Muscle layer of duodenum (tissue), 2 donors: Measurements from ENCODE around the gene DDX31.

Experiments used
- H3K27ac ChIP-seq: one replicate; pipeline ENCODE4 v1.7.0; 2013; ENCODE audit warnings: mild to moderate bottlenecking, low read length
- H3K27me3 ChIP-seq: one replicate; pipeline ENCODE4 v1.7.0; 2013; ENCODE audit warnings: low read depth, mild to moderate bottlenecking, control low read depth, low read length
- H3K36me3 ChIP-seq, 2 donors: one replicate each; pipeline ENCODE4 v1.7.0; 2013; ENCODE audit warnings: low read length in 2 of 2, control low read depth in 1 of 2, mild to moderate bottlenecking in 1 of 2; ENCODE audit not compliant: insufficient read depth in 2 of 2, control insufficient read depth in 1 of 2
- H3K4me1 ChIP-seq, 2 donors: one replicate each; pipeline ENCODE4 v1.7.0; 2013; ENCODE audit warnings: low read length in 2 of 2, mild to moderate bottlenecking in 2 of 2, control low read depth in 1 of 2, moderate library complexity in 1 of 2; ENCODE audit not compliant: insufficient read depth in 2 of 2, control insufficient read depth in 1 of 2
- H3K4me3 ChIP-seq, 2 donors: one replicate each; pipeline ENCODE4 v1.7.0; 2013; ENCODE audit warnings: low read length in 2 of 2, low read depth in 1 of 2, mild to moderate bottlenecking in 1 of 2
- H3K9me3 ChIP-seq, 2 donors: one replicate each; pipeline ENCODE4 v1.7.0; 2013; ENCODE audit warnings: low read length in 2 of 2, control low read depth in 1 of 2, mild to moderate bottlenecking in 1 of 2; ENCODE audit not compliant: control insufficient read depth in 1 of 2
- donor health status: healthy.

Gene DDX31

DNA sequence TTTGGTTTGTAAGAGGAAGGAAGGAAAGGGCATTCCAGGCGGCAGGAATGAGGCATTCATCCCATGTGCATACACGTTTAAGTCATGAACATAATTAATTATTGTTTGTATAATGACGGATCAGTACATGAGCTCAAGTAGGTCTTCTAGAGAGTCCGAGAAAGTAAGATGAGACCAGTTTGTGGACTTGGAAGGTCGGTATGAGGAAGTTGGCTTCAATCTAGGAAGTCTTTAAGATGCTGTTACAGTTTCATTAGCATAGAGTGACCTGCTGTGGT is 2.6 kb upstream of the DDX31 start:
- Histone ChIP-seq H3K4me1 (peaks cover 14 to 29% of the 10 kb centered on the region in 2 donors), H3K27ac (no peak overlapping the region), H3K9me3 (no peaks in the 10 kb centered on the region), H3K27me3 (no peaks in the 10 kb centered on the region), H3K4me3 (no peak overlapping the region), H3K36me3 (peaks cover 0 to 4% of the 10 kb centered on the region in 2 donors)

DNA sequence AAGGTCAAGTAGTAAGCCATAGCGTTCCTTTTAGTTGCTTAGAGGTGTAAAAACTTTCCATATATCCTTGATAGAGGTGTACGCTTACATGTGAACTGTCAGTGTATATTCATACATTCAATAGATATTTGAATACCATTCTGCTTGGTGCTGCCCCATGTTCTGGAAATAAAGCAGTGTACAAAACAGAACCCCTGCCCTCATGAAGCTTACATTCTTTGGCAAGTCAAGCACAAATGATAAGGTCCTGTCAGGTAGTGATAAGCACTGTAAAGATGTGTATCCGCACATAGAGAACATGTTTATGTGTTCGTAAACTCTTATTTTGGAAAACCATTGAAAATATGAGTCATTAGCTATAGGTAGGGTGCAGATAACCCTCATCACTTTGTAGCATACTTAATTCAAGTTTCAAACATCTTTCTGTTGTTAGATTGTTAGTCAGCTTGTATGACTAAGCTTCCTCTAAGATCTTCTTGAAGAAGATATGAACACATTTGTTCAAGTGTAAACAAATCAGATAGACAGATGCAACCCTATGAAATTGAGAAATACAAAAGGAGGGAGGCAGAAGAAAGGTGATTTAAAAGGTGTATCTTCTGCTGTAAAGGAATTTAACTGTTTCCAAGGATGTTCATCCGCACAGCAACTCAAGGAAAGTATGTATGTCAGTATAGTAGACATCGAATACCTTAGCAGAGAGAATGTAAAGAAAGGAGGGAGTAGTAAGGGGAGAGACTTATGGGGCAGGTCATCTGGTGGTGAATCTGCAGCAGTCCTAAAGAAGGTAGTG is 2.0 kb upstream of the DDX31 start:
- peaks cover 14 to 29% of the 10 kb centered on the region in 2 donors for H3K4me1 ChIP-seq
- peaks cover 0 to 4% of the 10 kb centered on the region in 2 donors for H3K36me3 ChIP-seq
- H3K27me3 ChIP-seq, result no peaks in the 10 kb centered on the region
- no peak overlapping the region for H3K27ac ChIP-seq
- peak overlapping the region; percentile 88 to 97 for H3K4me3 ChIP-seq
- no peaks in the 10 kb centered on the region for H3K9me3 ChIP-seq

DNA sequence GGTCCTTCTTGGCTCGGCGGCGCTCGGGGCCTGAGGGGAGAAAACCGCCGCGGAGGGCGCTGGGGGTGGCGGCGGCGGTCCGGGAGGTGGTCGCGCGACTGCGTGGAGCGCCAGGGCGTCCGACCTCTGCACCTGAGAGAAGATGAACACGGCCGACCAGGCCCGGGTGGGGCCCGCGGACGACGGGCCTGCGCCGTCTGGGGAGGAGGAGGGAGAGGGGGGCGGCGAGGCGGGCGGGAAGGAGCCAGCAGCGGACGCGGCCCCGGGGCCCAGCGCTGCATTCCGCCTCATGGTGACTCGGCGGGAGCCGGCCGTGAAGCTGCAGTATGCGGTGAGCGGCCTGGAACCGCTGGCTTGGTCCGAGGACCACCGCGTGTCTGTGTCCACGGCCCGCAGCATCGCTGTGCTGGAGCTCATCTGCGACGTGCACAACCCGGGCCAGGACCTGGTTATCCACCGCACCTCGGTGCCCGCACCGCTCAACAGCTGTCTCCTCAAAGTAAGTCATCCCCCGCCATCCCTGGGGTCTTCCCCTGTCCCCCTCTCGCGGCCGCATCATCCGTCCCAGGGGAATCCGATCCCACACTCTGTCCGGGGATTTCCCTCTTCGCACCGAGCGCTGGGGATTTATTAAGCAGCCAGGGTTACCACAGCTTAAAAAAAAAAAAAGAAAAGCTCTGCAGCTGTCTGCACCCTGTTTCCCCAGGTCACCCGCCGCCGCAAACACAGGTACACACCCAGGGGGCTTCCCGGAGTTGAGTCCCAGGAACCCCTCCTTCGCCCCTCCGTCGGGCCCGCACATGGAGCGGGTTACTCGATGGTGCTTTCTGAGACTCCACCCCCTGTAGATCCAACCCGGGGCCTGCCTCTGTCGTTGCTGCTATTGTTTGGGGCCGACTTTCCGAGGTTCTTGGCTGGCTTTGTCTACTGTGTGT is 941 bp upstream of the DDX31 start, which contains the start of gene GTF3C4:
Gene GTF3C4 (plus strand): TSS at position 8 of the 935 bp plus-strand sequence. CDS start 135 bp downstream, at position 143.
- Histone ChIP-seq H3K4me3 (peak within 1 kb of the TSS; percentile 88 to 97), H3K4me1 (peaks cover 14 to 29% of the 10 kb centered on the region in 2 donors), H3K27ac (peak within 1 kb of the TSS; percentile 96), H3K27me3 (no peaks in the 10 kb centered on the region), H3K9me3 (no peaks in the 10 kb centered on the region), H3K36me3 (peaks cover 0 to 4% of the 10 kb centered on the region in 2 donors)

DNA sequence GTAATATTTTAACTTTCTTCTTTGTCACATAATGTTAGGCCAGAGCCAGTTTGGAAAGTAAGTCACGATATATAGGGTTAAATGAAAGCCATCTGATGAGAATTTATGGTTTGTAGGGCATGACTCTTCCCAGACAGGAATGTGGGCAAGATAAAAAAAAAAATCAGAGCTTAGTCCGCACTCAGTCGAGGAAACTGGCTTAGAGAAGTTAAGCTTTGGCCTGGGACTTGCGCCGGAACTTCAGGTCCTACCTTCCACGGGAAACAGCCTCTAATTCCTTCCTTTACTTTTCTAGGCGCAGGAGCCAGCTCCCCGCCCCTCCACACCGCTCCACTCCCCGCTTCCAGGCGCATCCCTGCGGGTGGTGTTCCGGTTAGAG is 475 bp downstream of the DDX31 start:
- Histone ChIP-seq H3K27me3 (no peaks in the 10 kb centered on the region), H3K4me1 (peaks cover 14 to 29% of the 10 kb centered on the region in 2 donors), H3K4me3 (peak overlapping the region; percentile 88 to 97), H3K36me3 (peaks cover 0 to 4% of the 10 kb centered on the region in 2 donors), H3K27ac (peak overlapping the region; percentile 56), H3K9me3 (no peaks in the 10 kb centered on the region)

DNA sequence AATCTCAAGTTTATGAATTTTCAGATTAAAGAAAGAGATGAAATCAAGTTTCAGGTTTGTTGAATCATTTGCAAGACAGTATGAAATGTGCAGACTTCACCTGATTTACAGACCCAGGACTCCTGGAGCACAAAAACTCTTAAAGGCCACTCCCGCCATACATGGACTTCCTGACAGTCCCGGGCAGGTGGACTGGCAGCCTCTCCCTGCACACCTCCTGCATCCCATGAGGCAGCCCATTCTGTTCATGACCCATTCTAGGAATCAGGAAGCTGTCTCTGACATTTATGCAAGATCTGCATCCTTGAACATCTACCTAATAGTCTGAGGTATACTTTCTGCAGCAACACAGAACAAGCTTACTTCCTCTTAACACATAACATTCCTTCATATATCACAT is 5.9 kb downstream of the DDX31 start:
- peaks cover 20 to 23% of the 10 kb centered on the region in 2 donors for H3K36me3 ChIP-seq
- no peaks in the 10 kb centered on the region for H3K27me3 ChIP-seq
- H3K9me3 ChIP-seq, result no peaks in the 10 kb centered on the region
- no peak overlapping the region for H3K4me3 ChIP-seq
- no peak overlapping the region for H3K27ac ChIP-seq
- no peaks in the 10 kb centered on the region for H3K4me1 ChIP-seq

DNA sequence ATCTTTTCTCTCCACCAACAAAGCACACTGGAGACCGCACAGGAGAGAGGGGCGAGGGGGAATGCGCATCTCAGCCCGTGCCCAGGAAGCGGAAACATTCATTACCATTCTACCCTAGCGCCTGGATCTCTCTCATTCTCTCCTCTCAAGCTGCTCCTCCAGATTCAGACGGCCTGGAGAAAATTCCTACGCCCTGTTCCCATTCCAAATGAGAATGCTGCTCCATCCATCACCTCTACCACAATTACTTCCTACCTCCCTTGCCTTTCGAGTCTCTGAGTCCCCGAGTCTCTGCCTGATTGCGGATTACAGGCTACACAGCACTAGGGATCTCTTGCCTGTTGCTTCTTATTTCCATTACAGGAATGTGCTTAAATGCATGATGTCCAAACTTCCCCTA is 6.7 kb downstream of the DDX31 start:
- no peaks in the 10 kb centered on the region for H3K27me3 ChIP-seq
- H3K4me1 ChIP-seq, result no peaks in the 10 kb centered on the region
- no peaks in the 10 kb centered on the region for H3K9me3 ChIP-seq
- H3K27ac ChIP-seq, result no peak overlapping the region
- peaks cover 28 to 30% of the 10 kb centered on the region in 2 donors for H3K36me3 ChIP-seq
- H3K4me3 ChIP-seq, result no peak overlapping the region

DNA sequence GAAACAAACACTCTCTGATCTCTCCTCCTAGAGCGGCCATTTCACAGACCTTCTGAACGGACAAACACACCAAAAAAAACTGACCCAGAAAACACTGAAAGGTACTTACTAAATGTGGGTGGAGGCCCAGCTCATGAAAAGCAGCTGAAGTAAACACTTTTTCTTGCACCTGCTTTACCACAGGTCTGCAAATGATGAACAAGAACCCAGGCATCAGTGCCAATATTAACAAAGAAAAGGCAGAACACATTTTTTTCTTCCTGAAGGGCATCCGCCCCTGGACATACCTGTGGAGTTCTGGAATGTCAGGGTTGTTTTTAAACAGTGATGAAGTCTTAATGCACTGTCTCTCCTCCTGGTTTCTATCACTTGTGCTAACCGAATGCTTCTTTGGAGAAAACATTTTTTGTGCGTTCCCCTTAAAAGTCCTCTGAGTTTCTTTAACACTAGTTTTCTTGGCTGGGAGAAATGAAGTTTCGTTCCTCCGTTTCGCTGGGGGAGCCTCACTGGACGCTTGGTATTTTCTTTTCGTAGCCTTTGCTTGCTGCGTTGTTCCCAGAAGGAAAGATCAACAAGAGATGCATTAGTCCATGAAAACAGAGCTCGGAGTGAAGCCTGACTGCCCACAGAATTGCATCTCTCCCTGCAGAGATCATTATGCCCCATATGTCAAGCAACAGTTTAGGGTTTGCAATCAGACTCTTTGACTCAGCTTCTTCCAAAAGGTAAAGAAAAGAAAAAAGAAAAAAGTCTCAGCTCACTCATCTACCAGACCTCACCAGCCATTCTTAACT is 7.4 kb downstream of the DDX31 start:
- no peaks in the 10 kb centered on the region for H3K4me1 ChIP-seq
- no peak overlapping the region for H3K27ac ChIP-seq
- H3K36me3 ChIP-seq, result peaks cover 34 to 38% of the 10 kb centered on the region in 2 donors
- H3K9me3 ChIP-seq, result no peaks in the 10 kb centered on the region
- H3K27me3 ChIP-seq, result no peaks in the 10 kb centered on the region
- no peak overlapping the region for H3K4me3 ChIP-seq

DNA sequence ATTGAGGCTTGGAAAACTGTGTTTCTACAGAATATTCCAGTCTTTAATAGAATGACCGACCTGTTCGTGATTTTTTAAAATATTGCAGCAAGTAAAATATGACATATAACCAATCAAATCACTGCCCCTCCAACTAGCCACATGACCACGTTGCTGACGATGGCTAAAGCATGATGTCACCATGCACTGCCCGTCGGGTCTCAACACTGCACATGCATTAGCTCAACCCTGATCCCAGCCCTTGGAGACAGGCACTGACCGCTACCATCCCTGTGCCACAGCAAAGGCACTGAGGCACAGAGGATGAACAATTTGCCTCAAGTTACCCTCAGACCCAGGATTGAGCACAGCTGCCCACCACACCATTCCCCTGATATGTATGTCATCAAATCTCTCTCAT is 13.5 kb downstream of the DDX31 start:
- H3K4me3 ChIP-seq, result no peak overlapping the region
- peaks cover 28 to 49% of the 10 kb centered on the region in 2 donors for H3K36me3 ChIP-seq
- no peaks in the 10 kb centered on the region for H3K27me3 ChIP-seq
- H3K9me3 ChIP-seq, result no peaks in the 10 kb centered on the region
- no peaks in the 10 kb centered on the region for H3K4me1 ChIP-seq
- no peak overlapping the region for H3K27ac ChIP-seq

DNA sequence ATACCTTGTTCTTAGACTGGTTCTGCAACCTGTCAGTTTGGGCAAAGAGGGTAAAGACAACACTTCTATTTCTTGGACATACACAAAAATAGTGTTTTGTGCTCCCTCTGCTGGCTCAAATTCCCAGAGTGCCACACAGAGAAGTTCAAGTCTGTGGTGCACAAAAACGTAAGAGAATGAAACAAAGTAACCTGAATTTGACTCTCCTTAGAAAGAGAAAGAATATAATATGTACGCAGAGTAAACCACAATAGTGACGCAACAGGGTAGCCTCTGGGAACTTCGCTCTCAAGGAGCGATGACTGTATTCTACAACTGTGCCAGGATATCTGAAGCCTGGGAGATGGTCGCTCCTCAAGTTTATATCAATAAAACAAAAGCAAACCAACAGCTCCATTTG is 18.5 kb downstream of the DDX31 start:
- H3K9me3 ChIP-seq, result no peaks in the 10 kb centered on the region
- no peaks in the 10 kb centered on the region for H3K27me3 ChIP-seq
- no peaks in the 10 kb centered on the region for H3K4me1 ChIP-seq
- no peak overlapping the region for H3K27ac ChIP-seq
- H3K36me3 ChIP-seq, result peaks cover 37 to 50% of the 10 kb centered on the region in 2 donors
- H3K4me3 ChIP-seq, result no peak overlapping the region

DNA sequence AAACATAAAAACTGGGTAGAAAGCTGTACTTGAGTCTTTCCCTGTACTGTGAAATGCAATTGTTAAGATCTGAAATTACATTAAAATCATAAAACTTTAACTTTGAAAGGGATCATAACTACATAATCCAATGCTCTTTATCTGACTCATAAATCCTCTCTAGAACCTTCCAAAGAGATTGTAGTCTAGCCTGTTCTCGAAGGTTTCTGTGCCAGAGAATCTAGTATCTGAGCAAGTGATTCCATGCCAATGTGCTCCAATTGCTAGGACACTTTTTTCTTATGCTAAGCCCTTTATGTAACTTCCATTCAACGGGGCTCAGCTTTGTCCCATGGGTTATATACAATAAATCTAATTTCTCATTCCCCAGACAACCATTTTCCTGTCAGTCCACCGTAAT is 21.1 kb downstream of the DDX31 start:
- Histone ChIP-seq H3K4me3 (no peak overlapping the region), H3K9me3 (no peaks in the 10 kb centered on the region), H3K27me3 (no peaks in the 10 kb centered on the region), H3K27ac (no peak overlapping the region), H3K4me1 (no peaks in the 10 kb centered on the region), H3K36me3 (peaks cover 50 to 65% of the 10 kb centered on the region in 2 donors)

DNA sequence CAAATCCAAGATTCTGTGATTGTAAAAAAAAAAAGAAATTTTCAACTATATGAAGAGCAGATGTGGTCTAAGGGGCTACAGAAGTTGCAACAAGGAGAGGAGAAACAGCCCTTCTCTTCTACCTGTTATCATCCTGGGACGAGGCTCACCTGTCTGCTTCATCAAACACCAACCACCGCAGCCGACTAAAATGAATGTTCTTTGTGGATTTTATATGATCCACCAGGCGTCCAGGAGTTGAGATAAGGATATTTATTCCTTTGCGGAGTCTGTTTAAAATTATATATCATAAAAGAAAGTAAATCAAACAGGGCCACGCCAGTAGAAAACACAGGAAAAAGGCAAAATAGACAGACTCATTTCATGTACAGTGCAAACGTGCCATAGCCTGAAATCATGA is 21.5 kb downstream of the DDX31 start:
- Histone ChIP-seq H3K36me3 (peaks cover 53 to 69% of the 10 kb centered on the region in 2 donors), H3K27ac (no peak overlapping the region), H3K9me3 (no peaks in the 10 kb centered on the region)

More for the DNA sequence above, 21.5 kb downstream of the DDX31 start:
- no peak overlapping the region for H3K4me3 ChIP-seq
- H3K27me3 ChIP-seq, result no peaks in the 10 kb centered on the region
- H3K4me1 ChIP-seq, result no peaks in the 10 kb centered on the region
